Measurements from ENCODE around the gene NUP50.

DNA sequence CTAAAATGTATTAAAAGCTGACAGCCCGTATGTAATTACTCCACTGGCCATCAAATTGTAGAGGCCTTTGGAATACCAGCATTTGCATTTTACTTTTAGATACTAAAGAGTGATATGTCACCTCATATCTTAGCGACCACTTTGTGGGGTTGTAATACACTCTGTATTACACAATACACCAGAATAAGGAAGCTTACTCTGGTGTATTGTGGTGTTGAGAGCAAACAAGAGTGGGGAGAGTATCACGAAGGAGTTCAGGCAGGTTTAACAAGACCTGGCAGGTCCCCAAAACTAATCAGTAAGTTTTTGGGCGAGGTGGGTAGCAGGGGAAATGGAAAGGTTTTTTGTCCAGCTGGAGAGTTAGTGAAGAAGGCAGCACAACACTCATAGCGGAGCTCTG, 3.2 kb downstream of the NUP50 start:
- TF ChIP-seq, protein P1, sequence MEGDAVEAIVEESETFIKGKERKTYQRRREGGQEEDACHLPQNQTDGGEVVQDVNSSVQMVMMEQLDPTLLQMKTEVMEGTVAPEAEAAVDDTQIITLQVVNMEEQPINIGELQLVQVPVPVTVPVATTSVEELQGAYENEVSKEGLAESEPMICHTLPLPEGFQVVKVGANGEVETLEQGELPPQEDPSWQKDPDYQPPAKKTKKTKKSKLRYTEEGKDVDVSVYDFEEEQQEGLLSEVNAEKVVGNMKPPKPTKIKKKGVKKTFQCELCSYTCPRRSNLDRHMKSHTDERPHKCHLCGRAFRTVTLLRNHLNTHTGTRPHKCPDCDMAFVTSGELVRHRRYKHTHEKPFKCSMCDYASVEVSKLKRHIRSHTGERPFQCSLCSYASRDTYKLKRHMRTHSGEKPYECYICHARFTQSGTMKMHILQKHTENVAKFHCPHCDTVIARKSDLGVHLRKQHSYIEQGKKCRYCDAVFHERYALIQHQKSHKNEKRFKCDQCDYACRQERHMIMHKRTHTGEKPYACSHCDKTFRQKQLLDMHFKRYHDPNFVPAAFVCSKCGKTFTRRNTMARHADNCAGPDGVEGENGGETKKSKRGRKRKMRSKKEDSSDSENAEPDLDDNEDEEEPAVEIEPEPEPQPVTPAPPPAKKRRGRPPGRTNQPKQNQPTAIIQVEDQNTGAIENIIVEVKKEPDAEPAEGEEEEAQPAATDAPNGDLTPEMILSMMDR (IDR thresholded peaks at IDR 0.05) = no peak
- TF ChIP-seq EP300 (IDR thresholded peaks at IDR 0.05) (no peak), POLR2A (IDR thresholded peaks at IDR 0.05) (no peak), POLR2AphosphoS5 (IDR thresholded peaks at IDR 0.05) (no peak)
